SK-N-MC (cell line): ENCODE data around the gene ADGRG3.

ENCODE experiments used
- EZH2 ChIP-seq: fragments of 200-600 bp; sonication (generic); IDR thresholded peaks from one replicate; pipeline ENCODE4 v1.6.1; 2017; ENCODE audit warnings: antibody characterized with exemption
- FOXP2 ChIP-seq: optimal IDR thresholded peaks from 2 replicates; pipeline ENCODE3; 2011; ENCODE audit warnings: mild to moderate bottlenecking, moderate library complexity; ENCODE audit not compliant: insufficient read depth; ENCODE audit errors: extremely low read length, control extremely low read depth
- POLR2AphosphoS5 ChIP-seq: IDR thresholded peaks from 2 replicates; pipeline ENCODE4 v1.6.1; 2012; ENCODE audit warnings: mild to moderate bottlenecking, low read depth, low read length, borderline replicate concordance

- TF ChIP-seq POLR2AphosphoS5: no peak
- TF ChIP-seq EZH2: no peak
- TF ChIP-seq FOXP2: no peak
Observed at GRCh38 chr16:57708168-57708567, 40.1 kb downstream of the ADGRG3 start.
